Endothelial cell of umbilical vein (primary cell): ENCODE results near the gene ZER1. TPM values are rescaled to one million over a fixed set of nuclear protein-coding genes. Genes with fewer than 3 reads are reported as not detected.

Source experiments
- BruUV-seq: library from RNA; stranded (reverse); fragments of 400-500 nt; replicated peaks from 2 replicates; lab custom pipeline; 2021; lab: Mats Ljungman, UMichigan
- CTCF ChIA-PET: fragments of 300-600, 350-600 bp; sonication (Branson Sonifier 250); formaldehyde crosslinking; loops from one replicate; lab custom pipeline; 2021; ENCODE audit warnings: antibody characterized with exemption, inconsistent platforms; lab: Charles Lee
- POLR2A ChIA-PET: fragments of 300-600, 350-600 bp; sonication (Branson Sonifier 250); formaldehyde crosslinking; loops from one replicate; lab custom pipeline; 2021; ENCODE audit warnings: antibody characterized with exemption, inconsistent platforms; lab: Charles Lee
- DNase-seq: peaks from one replicate; pipeline ENCODE4 v3.0.0-alpha.2; 2011; ENCODE audit warnings: low read depth, low spot score
- FAIRE-seq: peaks from 2 replicates; lab custom pipeline; 2011; peaks lifted over from hg19 to GRCh38; lab: Jason Lieb, UNC
- H2AFZ ChIP-seq: 2 replicates; pipeline ENCODE4 v1.6.0; 2012; ENCODE audit warnings: low read depth, low read length, control low read depth, inconsistent platforms
- H3K27ac ChIP-seq: 2 replicates; pipeline ENCODE4 v1.5.1; 2011; ENCODE audit warnings: low read depth, mild to moderate bottlenecking, control low read depth, low read length, moderate library complexity; ENCODE audit not compliant: insufficient read depth
- H3K27me3 ChIP-seq, 2 experiments: 2 replicates each; pipeline versions ENCODE4 v1.6.0 to v1.6.1; 2011; ENCODE audit warnings: low read length in 2 of 2, mixed read lengths in 1 of 2; ENCODE audit not compliant: control insufficient read depth in 2 of 2, insufficient read depth in 2 of 2
- H3K36me3 ChIP-seq, 2 experiments: 2 replicates in 1 of 2; 3 replicates in 1 of 2; pipeline ENCODE4 v1.5.1; 2011; ENCODE audit warnings: low read length in 2 of 2, mild to moderate bottlenecking in 1 of 2, moderate library complexity in 1 of 2; ENCODE audit not compliant: control insufficient read depth in 2 of 2, insufficient read depth in 2 of 2; ENCODE audit errors: extremely low read depth in 1 of 2
- H3K4me1 ChIP-seq: 3 replicates; pipeline ENCODE4 v1.5.1; 2011; ENCODE audit warnings: mild to moderate bottlenecking, low read length; ENCODE audit not compliant: control insufficient read depth, insufficient read depth; ENCODE audit errors: extremely low read depth
- H3K4me2 ChIP-seq: 2 replicates; pipeline ENCODE4 v1.6.1; 2011; ENCODE audit warnings: low read length, control low read depth, mixed read lengths; ENCODE audit not compliant: insufficient read depth
- H3K4me3 ChIP-seq, 3 experiments: fragments of 200-600 bp in 1 of 3; sonication (generic), shearing (Covaris generic) in 1 of 3; replicated peaks in 1 of 3; 2 replicates each; pipeline ENCODE4 v1.5.1; 2011 to 2016; ENCODE audit warnings: control low read depth in 3 of 3, low read length in 3 of 3, mild to moderate bottlenecking in 2 of 3, inconsistent platforms in 1 of 3, low read depth in 1 of 3, moderate library complexity in 1 of 3; ENCODE audit not compliant: insufficient read depth in 1 of 3
- H3K79me2 ChIP-seq: 2 replicates; pipeline ENCODE4 v1.6.0; 2012; ENCODE audit warnings: low read length, inconsistent platforms; ENCODE audit not compliant: control insufficient read depth, insufficient read depth
- H3K9ac ChIP-seq: replicated peaks from 2 replicates; pipeline ENCODE3; 2011; ENCODE audit warnings: low read length, control low read depth; ENCODE audit not compliant: insufficient read depth; ENCODE audit errors: extremely low read depth
- H3K9me1 ChIP-seq: replicated peaks from 3 replicates; pipeline ENCODE4 v1.6.0; 2011; ENCODE audit warnings: mild to moderate bottlenecking, low read length; ENCODE audit not compliant: control insufficient read depth, insufficient read depth; ENCODE audit errors: extremely low read depth
- H3K9me3 ChIP-seq: replicated peaks from 2 replicates; pipeline ENCODE4 v1.5.1; 2012; ENCODE audit warnings: low read length, inconsistent platforms; ENCODE audit not compliant: control insufficient read depth, insufficient read depth
- H4K20me1 ChIP-seq: replicated peaks from 2 replicates; pipeline ENCODE3; 2011; ENCODE audit warnings: mild to moderate bottlenecking, low read length; ENCODE audit not compliant: control insufficient read depth, insufficient read depth; ENCODE audit errors: extremely low read depth
- EZH2 ChIP-seq: IDR thresholded peaks from 2 replicates; pipeline ENCODE4 v1.6.1; 2012; ENCODE audit warnings: borderline replicate concordance, low read depth, mild to moderate bottlenecking, moderate library complexity, low read length, inconsistent platforms; ENCODE audit not compliant: severe bottlenecking
- FOS ChIP-seq: IDR thresholded peaks from 2 replicates; pipeline ENCODE4 v1.6.1; 2011; ENCODE audit warnings: mild to moderate bottlenecking, low read length, moderate library complexity, borderline replicate concordance; ENCODE audit not compliant: insufficient read depth
- GATA2 ChIP-seq: IDR thresholded peaks from 2 replicates; pipeline ENCODE4 v1.7.0; 2011; ENCODE audit warnings: low read depth, mild to moderate bottlenecking, moderate library complexity, mixed read lengths, low read length; ENCODE audit not compliant: insufficient read length, insufficient read depth
- JUN ChIP-seq: IDR thresholded peaks from 2 replicates; pipeline ENCODE4 v1.6.1; 2011; ENCODE audit warnings: borderline replicate concordance, low read depth; ENCODE audit not compliant: insufficient read length, insufficient read depth
- MYC ChIP-seq: IDR thresholded peaks from one replicate; pipeline ENCODE4 v1.6.1; 2011; ENCODE audit warnings: mild to moderate bottlenecking, low read depth, low read length
- POLR2A ChIP-seq: IDR thresholded peaks from 2 replicates; pipeline ENCODE4 v1.6.1; 2012; ENCODE audit warnings: low read depth, mild to moderate bottlenecking, control low read depth, low read length
- POLR2AphosphoS5 ChIP-seq: IDR thresholded peaks from 2 replicates; pipeline ENCODE4 v1.6.1; 2012; ENCODE audit warnings: low read depth, mild to moderate bottlenecking, control low read depth, low read length, moderate library complexity; ENCODE audit not compliant: insufficient read depth
- dilution Hi-C: fragments of 300-500 bp; cut with MboI; formaldehyde crosslinking; loops from one replicate; pipeline ENCODE4 v1.15.0; 2019; ENCODE audit warnings: low sequenced_read_pairs; ENCODE audit not compliant: extremely low pct_ligation_motif_present
- intact Hi-C: fragments of 100-400 bp; cut with micrococcal nuclease; formaldehyde crosslinking; loops from one replicate; pipeline ENCODE4 v1.10.0; 2022
- polyA plus RNA-seq, 4 experiments: library from polyadenylated mRNA; depleted of rRNA in 3 of 4; stranded (reverse) in 3 of 4; unstranded in 1 of 4; fragments of >200 nt; gene quantifications; 2 replicates each; pipeline versions ENCODE4 v1.2.1 to v1.2.3, GENCODE V29; 2011 to 2012; ENCODE audit warnings: missing spikeins in 1 of 4
- total RNA-seq: library from RNA; stranded (reverse); gene quantifications from 2 replicates; pipeline ENCODE4 v1.2.3, GENCODE V29; 2021
- TF ChIP-seq, protein P1 (sequence below): IDR thresholded peaks from 2 replicates; pipeline ENCODE4 v1.6.1; 2011; ENCODE audit not compliant: insufficient read depth, insufficient read length
- TF ChIP-seq, protein P2 (sequence below), 2 donors: IDR thresholded peaks; 1 replicate in 1 of 2; 2 replicates in 1 of 2; pipeline ENCODE4 v1.5.1; 2011; ENCODE audit warnings: low read length in 2 of 2, mild to moderate bottlenecking in 2 of 2, moderate library complexity in 2 of 2, control low read depth in 1 of 2, inconsistent platforms in 1 of 2, low read depth in 1 of 2; ENCODE audit not compliant: insufficient read depth in 1 of 2; ENCODE audit errors: extremely low read depth in 1 of 2

ZER1 gene
- total and polyA plus RNA-seq, 2 donors (not counting 3 experiments of a cell fraction or from before 2014, with no cell fraction given): 23.0 to 29.9 TPM

- Histone ChIP-seq H3K4me2 (no peak overlapping the region), H2AFZ (no peak overlapping the region), H3K4me3 (no peak overlapping the region), H3K9ac (no peak overlapping the region), H3K4me1 (no peaks in the 10 kb centered on the region), H4K20me1 (no peaks in the 10 kb centered on the region), H3K27ac (no peak overlapping the region), H3K36me3 (peaks cover 6 to 25% of the 10 kb centered on the region in 2 experiments), H3K9me3 (no peaks in the 10 kb centered on the region), H3K9me1 (no peaks in the 10 kb centered on the region), H3K79me2 (no peaks in the 10 kb centered on the region), H3K27me3 (no peaks in the 10 kb centered on the region)
- intact Hi-C loops (no loop called here), dilution Hi-C loops (no loop called here)
- no TSS peak for BruUV-seq
- FAIRE-seq (no peak), DNase-seq (no peak)
- ChIA-PET POLR2A (interaction anchor here (1.3 kb wide), 1 partner anchor 9 kb away, joined by 3 read pairs; the partner anchor contains the start of gene ENDOG), CTCF (interaction anchor here (1.6 to 2.1 kb wide), 2 partner anchors 9 kb away, joined by 4 to 13 read pairs; partner anchors contain the start of gene ENDOG)
- TF ChIP-seq, protein P1, sequence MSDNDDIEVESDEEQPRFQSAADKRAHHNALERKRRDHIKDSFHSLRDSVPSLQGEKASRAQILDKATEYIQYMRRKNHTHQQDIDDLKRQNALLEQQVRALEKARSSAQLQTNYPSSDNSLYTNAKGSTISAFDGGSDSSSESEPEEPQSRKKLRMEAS: no peak
- TF ChIP-seq POLR2A: no peak
- TF ChIP-seq JUN: no peak
- TF ChIP-seq MYC: no peak
- no peak for TF ChIP-seq EZH2
- no peak for TF ChIP-seq GATA2
- no peak for TF ChIP-seq POLR2AphosphoS5
- TF ChIP-seq, protein P2, sequence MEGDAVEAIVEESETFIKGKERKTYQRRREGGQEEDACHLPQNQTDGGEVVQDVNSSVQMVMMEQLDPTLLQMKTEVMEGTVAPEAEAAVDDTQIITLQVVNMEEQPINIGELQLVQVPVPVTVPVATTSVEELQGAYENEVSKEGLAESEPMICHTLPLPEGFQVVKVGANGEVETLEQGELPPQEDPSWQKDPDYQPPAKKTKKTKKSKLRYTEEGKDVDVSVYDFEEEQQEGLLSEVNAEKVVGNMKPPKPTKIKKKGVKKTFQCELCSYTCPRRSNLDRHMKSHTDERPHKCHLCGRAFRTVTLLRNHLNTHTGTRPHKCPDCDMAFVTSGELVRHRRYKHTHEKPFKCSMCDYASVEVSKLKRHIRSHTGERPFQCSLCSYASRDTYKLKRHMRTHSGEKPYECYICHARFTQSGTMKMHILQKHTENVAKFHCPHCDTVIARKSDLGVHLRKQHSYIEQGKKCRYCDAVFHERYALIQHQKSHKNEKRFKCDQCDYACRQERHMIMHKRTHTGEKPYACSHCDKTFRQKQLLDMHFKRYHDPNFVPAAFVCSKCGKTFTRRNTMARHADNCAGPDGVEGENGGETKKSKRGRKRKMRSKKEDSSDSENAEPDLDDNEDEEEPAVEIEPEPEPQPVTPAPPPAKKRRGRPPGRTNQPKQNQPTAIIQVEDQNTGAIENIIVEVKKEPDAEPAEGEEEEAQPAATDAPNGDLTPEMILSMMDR (IDR thresholded peaks at IDR 0.05; ENCODE audit: extremely low read depth in 1 of 2, insufficient read depth in 1 of 2, low read depth in 1 of 2, low read length in 2 of 2): no peak
- no peak for TF ChIP-seq FOS
Measured at GRCh38 chr9:128809036-128809599, 37.4 kb upstream of the ZER1 start.
